Prostate gland (tissue), 2 donors: ENCODE data around the gene ROBO1.

ENCODE experiments used
- POLR2A ChIP-seq: fragments of 450-650 bp; IDR thresholded peaks from one replicate; pipeline ENCODE4 v1.6.1; 2016; ENCODE audit warnings: antibody characterized with exemption, mild to moderate bottlenecking
- POLR2AphosphoS5 ChIP-seq: sonication (generic); formaldehyde crosslinking; IDR thresholded peaks from one replicate; pipeline ENCODE4 v1.6.1; 2017; ENCODE audit warnings: antibody characterized with exemption
- TF ChIP-seq, protein P1 (sequence below), 4 experiments: fragments of 200-600 bp in 2 of 4; fragments of 450-650 bp in 2 of 4; sonication (generic) in 2 of 4; IDR thresholded peaks; 1 replicate in 3 of 4; 2 replicates in 1 of 4; pipeline ENCODE4 v1.5.1; 2016 to 2019; ENCODE audit warnings: antibody characterized with exemption in 4 of 4, mild to moderate bottlenecking in 2 of 4, moderate library complexity in 2 of 4

DNA sequence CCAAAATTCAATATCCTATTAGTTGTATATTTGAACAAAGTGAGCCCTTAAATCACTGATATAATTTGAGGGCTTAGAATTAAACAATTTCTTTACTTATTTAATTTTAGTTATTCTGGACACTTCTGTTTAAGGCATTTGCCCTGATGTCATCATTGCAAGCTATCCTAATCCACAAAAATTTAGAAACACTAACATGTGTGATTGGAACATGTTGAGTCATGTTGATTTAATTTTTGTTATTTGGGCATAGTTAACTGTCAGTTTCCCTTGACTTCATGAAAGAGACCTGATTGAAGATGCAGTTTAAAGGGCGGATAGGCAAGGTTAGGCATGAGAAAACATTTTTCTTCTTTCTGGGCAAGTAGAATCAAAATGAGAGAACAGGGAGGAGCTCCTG lies 682.6 kb downstream of the ROBO1 start:
- no peak for TF ChIP-seq POLR2A
- TF ChIP-seq, protein P1, sequence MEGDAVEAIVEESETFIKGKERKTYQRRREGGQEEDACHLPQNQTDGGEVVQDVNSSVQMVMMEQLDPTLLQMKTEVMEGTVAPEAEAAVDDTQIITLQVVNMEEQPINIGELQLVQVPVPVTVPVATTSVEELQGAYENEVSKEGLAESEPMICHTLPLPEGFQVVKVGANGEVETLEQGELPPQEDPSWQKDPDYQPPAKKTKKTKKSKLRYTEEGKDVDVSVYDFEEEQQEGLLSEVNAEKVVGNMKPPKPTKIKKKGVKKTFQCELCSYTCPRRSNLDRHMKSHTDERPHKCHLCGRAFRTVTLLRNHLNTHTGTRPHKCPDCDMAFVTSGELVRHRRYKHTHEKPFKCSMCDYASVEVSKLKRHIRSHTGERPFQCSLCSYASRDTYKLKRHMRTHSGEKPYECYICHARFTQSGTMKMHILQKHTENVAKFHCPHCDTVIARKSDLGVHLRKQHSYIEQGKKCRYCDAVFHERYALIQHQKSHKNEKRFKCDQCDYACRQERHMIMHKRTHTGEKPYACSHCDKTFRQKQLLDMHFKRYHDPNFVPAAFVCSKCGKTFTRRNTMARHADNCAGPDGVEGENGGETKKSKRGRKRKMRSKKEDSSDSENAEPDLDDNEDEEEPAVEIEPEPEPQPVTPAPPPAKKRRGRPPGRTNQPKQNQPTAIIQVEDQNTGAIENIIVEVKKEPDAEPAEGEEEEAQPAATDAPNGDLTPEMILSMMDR (IDR thresholded peaks at IDR 0.05), result no peak
- TF ChIP-seq POLR2AphosphoS5, result no peak
